ENCODE data around the gene DGAT2. TPM values are rescaled to one million over a fixed set of nuclear protein-coding genes. Genes with fewer than 3 reads are reported as not detected.

DGAT2 gene
- total RNA-seq, 1 donor from 2014 or later = 1.7 TPM

DNA sequence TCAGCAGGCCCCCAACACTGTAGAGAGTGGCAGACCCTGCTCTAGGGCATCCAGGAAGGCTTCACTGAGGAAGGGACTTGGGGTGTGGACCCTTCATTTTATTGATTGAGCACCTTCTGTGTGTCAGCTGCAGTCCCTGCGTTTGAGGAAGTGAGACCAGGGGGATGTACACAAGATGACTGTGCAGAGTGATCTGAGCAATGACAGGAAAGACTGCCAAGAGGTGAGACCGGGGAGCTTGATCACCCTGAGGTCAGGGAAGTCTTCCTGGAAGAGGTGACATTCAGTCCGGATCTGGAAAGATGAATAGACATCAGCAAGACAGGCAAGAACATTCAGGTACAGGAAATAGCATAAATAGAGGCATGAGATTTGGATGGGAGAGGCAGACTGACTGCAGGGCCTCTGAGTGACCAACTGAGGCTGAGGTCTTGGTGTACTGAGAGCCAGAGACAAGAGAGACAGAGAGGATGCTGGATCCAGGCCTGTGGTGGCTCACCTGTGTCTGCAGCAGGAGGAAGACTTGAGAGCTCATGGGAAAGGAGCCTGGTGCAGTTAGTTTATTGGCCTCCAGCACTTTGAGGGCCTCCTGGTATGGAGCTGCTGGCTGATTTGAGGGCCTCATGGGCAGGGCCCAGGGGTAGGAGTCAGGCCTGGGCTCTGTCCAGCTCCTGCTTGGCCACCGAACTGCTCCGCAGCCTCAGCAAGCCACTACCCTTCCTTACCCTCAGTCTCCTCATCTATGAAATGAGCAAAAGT is 5.2 kb downstream of the DGAT2 start:
- DNase-seq (ENCODE audit: low spot score) = no peak
- H3K36me3 Mint-ChIP-seq = no peaks in the 10 kb centered on the region
- Histone ChIP-seq H3K27ac (no peak overlapping the region), H3K4me2 (no peak overlapping the region), H3K4me1 (peaks cover 10% of the 10 kb centered on the region), H3K4me3 (no peak overlapping the region), H3K9me3 (ENCODE audit: low read depth) (no peaks in the 10 kb centered on the region), H3K9ac (no peak overlapping the region), H3K79me2 (ENCODE audit: low read depth) (no peaks in the 10 kb centered on the region), H3K36me3 (no peaks in the 10 kb centered on the region), H2AFZ (replicated peaks) (no peak overlapping the region), H3F3A (ENCODE audit: low read depth) (peaks cover 15% of the 10 kb centered on the region), H3K27me3 (peaks cover 27% of the 10 kb centered on the region), H4K20me1 (ENCODE audit: low read depth) (no peaks in the 10 kb centered on the region)
- TF ChIP-seq, protein P1, sequence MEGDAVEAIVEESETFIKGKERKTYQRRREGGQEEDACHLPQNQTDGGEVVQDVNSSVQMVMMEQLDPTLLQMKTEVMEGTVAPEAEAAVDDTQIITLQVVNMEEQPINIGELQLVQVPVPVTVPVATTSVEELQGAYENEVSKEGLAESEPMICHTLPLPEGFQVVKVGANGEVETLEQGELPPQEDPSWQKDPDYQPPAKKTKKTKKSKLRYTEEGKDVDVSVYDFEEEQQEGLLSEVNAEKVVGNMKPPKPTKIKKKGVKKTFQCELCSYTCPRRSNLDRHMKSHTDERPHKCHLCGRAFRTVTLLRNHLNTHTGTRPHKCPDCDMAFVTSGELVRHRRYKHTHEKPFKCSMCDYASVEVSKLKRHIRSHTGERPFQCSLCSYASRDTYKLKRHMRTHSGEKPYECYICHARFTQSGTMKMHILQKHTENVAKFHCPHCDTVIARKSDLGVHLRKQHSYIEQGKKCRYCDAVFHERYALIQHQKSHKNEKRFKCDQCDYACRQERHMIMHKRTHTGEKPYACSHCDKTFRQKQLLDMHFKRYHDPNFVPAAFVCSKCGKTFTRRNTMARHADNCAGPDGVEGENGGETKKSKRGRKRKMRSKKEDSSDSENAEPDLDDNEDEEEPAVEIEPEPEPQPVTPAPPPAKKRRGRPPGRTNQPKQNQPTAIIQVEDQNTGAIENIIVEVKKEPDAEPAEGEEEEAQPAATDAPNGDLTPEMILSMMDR (IDR thresholded peaks at IDR 0.05) = no peak
- TF ChIP-seq EZH2 (IDR thresholded peaks at IDR 0.05) (no peak), EZH2phosphoT487 (IDR thresholded peaks at IDR 0.05) (no peak)
- peaks cover 8% of the 10 kb centered on the region for H3K27me3 Mint-ChIP-seq (ENCODE audit: insufficient read depth, low read depth)
- H3K27ac Mint-ChIP-seq = peak overlapping the region; percentile 6
- H3K4me3 Mint-ChIP-seq = no peak overlapping the region
- peaks cover 2% of the 10 kb centered on the region for H3K9me3 Mint-ChIP-seq
- H3K4me1 Mint-ChIP-seq = peaks cover 27% of the 10 kb centered on the region

DNA sequence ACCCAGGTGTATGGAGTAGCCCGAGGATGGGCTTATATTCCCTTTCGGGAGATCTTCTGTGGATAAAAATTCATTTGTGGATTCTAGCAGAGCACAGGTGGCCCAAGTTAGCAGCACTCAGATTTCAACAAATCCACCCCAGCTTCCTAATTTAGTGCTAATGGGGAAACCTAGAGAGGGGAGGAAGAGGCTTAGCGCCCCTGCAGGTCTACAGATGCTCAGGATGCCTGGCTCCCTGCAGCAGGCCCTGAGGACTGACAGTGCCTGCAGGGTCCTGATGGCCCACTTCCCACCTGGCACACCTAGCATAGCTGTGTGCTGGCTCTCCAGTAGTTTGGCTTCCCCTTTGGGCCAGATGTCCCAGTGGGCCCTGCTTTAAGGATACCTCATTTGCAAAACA is 6.5 kb downstream of the DGAT2 start:
- H3K4me1 ChIP-seq = peaks cover 10% of the 10 kb centered on the region
- Mint-ChIP-seq H3K4me1 (peaks cover 18% of the 10 kb centered on the region), H3K27me3 (ENCODE audit: insufficient read depth, low read depth) (peaks cover 2% of the 10 kb centered on the region), H3K4me3 (no peak overlapping the region), H3K9me3 (peaks cover 2% of the 10 kb centered on the region), H3K27ac (no peak overlapping the region), H3K36me3 (no peaks in the 10 kb centered on the region)
- no peaks in the 10 kb centered on the region for H3K79me2 ChIP-seq (ENCODE audit: low read depth)
- no peak overlapping the region for H3K4me2 ChIP-seq
- H3K27me3 ChIP-seq = peaks cover 14% of the 10 kb centered on the region
- peak; percentile 26 for DNase-seq (ENCODE audit: low spot score)
- no peaks in the 10 kb centered on the region for H3K36me3 ChIP-seq
- no peaks in the 10 kb centered on the region for H3K9me3 ChIP-seq (ENCODE audit: low read depth)
- TF ChIP-seq EZH2 (IDR thresholded peaks at IDR 0.05) (no peak), EZH2phosphoT487 (IDR thresholded peaks at IDR 0.05) (no peak)
- TF ChIP-seq, protein P1 (IDR thresholded peaks at IDR 0.05) = peak; percentile 32
- peak overlapping the region; percentile 6 for H2AFZ ChIP-seq (replicated peaks)
- no peaks in the 10 kb centered on the region for H4K20me1 ChIP-seq (ENCODE audit: low read depth)
- no peak overlapping the region for H3K9ac ChIP-seq
- peaks cover 2% of the 10 kb centered on the region for H3F3A ChIP-seq (ENCODE audit: low read depth)
- H3K27ac ChIP-seq = no peak overlapping the region
- no peak overlapping the region for H3K4me3 ChIP-seq

DNA sequence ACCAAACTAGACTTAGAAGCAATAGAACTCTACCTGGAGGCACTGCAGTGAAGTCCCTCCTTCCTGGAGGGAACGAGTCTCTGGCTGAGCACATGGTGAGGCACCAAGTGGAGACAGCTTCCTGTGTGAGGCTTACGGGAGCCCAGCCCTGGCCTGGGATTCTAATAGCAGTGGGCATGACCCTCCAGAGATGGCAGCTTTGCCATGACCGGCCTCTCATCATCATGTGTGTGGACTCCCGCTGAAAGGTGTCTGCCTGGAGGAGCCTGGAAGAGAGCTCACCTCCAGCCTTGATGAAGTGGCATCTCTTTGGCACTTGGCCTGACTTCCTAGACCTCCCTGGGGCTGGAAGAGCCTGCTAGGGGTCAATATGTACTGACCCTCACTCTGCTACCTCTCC is 8.0 kb downstream of the DGAT2 start:
- H3K27ac Mint-ChIP-seq = no peak overlapping the region
- no peak overlapping the region for H3K4me3 Mint-ChIP-seq
- H3K36me3 ChIP-seq = no peaks in the 10 kb centered on the region
- peaks cover 2% of the 10 kb centered on the region for H3K9me3 Mint-ChIP-seq
- H3K27me3 Mint-ChIP-seq (ENCODE audit: insufficient read depth, low read depth) = peaks cover 2% of the 10 kb centered on the region
- H3K9me3 ChIP-seq (ENCODE audit: low read depth) = no peaks in the 10 kb centered on the region
- no peaks in the 10 kb centered on the region for H3K79me2 ChIP-seq (ENCODE audit: low read depth)
- H4K20me1 ChIP-seq (ENCODE audit: low read depth) = no peaks in the 10 kb centered on the region
- H3K4me2 ChIP-seq = no peak overlapping the region
- peaks cover 14% of the 10 kb centered on the region for H3K4me1 Mint-ChIP-seq
- TF ChIP-seq EZH2phosphoT487 (IDR thresholded peaks at IDR 0.05) = no peak
- TF ChIP-seq, protein P1 (IDR thresholded peaks at IDR 0.05) = no peak
- no peak for TF ChIP-seq EZH2 (IDR thresholded peaks at IDR 0.05)
- H3F3A ChIP-seq (ENCODE audit: low read depth) = no peaks in the 10 kb centered on the region
- H3K4me3 ChIP-seq = no peak overlapping the region
- H3K4me1 ChIP-seq = peaks cover 10% of the 10 kb centered on the region
- H3K9ac ChIP-seq = no peak overlapping the region
- H3K27ac ChIP-seq = no peak overlapping the region
- no peaks in the 10 kb centered on the region for H3K27me3 ChIP-seq
- DNase-seq (ENCODE audit: low spot score) = no peak
- H2AFZ ChIP-seq (replicated peaks) = no peak overlapping the region
- no peaks in the 10 kb centered on the region for H3K36me3 Mint-ChIP-seq

All from neural progenitor cell (in vitro differentiated cells).